HG03064 (cell line): ENCODE results near the gene TSHZ1.
A peak's percentile ranks its signal among the peaks of the same experiment; 100 is the strongest.

Experiments
- ATAC-seq: cut with Tn5 transposase; IDR thresholded peaks from one replicate; pipeline ENCODE4 v1.9.1; 2021; ENCODE audit warnings: low read depth; ENCODE audit not compliant: unreplicated experiment

The TSHZ1 gene

GRCh38 chr18:75267643-75268363 is 57.2 kb downstream of the TSHZ1 start:
- ATAC-seq: peak; percentile 92

GRCh38 chr18:75268364-75268646 is 57.7 kb downstream of the TSHZ1 start:
- no peak for ATAC-seq

DNA sequence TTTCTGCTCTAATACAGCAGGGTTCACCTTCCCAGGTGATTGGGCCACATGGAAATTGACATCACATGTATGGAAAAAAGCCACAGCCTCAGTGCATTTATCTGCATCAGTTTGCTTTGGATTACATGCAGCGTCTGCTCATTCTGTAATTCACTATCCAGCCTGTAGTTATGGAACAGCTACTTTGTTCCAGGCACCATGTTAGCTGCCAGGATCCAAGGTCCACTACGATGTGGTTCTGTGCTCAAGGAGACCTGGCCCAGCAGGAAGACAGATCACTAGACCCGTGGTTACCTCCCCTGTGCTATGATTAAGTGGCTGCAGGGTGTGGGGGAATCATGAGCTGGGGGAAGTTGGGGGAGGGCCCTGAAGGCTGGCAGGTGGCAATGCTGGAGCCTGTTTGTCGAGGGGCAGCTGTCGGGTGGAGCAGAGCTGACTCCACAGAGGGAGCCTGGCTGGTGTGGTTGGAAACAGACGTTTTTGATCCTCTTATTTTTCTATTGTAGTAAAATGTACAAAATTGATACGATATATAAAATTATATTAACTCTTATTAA is 58.6 kb downstream of the TSHZ1 start:
- no peak for ATAC-seq

DNA sequence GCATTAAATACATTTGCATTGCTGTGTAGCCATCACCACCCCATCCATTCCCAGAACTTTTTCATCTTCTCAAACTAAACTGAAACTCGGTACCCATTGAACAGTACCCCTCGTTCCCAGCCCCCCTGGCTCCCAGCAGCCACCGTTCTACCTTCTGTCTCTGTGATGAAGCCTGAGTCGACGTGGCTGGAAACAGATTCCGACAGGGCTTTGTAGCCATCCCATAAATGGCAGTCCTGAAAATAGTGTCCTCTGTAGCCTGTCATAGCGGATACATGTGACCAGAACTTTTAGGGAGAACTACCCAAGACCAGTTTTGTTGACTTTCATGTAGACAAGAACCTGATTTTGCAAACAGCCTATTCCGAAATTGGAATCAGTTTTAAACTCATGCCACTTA is 59.1 kb downstream of the TSHZ1 start:
- no peak for ATAC-seq

DNA sequence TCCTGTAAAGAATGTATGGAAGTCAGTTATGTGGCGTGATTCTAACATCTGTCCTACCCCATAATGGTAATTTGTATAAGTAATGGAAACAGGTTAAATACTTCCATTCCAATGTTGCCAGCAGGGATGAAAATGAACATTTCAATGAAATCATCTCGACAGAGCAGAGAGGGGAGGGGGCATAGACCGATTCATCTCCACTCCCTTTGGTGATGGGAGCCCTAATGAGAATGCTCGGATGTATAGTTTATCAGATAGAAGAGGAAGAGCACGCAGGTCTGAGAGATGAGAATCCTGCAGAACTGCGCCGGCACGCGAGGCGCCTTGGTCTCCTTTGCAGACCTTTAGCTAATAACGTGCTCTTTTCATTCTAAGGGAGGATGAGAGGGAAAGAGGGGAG is 61.4 kb downstream of the TSHZ1 start:
- ATAC-seq: no peak

DNA sequence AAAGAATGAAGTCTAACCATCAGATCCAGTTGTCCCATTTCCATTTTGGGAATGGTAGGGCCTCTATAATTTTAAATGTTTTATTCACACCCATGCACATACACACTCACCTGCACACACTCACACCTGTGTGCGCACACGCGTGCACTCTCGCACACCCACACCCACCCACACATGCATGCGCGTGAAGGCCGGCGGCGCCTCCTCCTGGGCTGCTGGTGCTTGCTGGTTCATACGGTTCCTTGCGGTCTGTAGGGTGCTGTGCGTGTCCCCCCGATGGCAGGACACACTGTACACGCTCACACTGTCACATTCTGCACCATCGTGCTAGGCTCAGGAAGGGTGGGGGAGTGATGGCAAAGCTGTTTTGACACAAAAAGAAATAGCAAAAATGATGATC is 63.2 kb downstream of the TSHZ1 start:
- ATAC-seq: no peak

DNA sequence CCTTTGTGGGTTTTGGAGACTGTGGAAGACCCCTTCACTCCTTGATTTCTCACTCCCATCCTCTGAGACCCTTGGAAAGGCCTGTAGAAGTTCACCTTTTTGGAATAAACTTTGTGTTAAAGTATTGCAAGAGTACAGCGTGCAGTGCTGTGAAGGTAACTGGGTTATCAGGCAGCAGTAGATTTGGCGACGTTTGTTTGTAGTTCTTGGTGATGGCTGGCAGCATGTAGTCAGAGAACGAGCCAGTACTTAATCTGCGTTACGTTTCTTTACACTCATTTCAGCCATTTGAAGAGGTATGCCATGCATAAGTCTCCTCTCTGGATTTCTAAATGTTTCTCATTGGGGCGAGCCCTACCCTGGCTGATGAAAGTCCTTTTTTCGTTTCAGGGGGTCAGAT is 64.6 kb downstream of the TSHZ1 start:
- ATAC-seq: no peak

DNA sequence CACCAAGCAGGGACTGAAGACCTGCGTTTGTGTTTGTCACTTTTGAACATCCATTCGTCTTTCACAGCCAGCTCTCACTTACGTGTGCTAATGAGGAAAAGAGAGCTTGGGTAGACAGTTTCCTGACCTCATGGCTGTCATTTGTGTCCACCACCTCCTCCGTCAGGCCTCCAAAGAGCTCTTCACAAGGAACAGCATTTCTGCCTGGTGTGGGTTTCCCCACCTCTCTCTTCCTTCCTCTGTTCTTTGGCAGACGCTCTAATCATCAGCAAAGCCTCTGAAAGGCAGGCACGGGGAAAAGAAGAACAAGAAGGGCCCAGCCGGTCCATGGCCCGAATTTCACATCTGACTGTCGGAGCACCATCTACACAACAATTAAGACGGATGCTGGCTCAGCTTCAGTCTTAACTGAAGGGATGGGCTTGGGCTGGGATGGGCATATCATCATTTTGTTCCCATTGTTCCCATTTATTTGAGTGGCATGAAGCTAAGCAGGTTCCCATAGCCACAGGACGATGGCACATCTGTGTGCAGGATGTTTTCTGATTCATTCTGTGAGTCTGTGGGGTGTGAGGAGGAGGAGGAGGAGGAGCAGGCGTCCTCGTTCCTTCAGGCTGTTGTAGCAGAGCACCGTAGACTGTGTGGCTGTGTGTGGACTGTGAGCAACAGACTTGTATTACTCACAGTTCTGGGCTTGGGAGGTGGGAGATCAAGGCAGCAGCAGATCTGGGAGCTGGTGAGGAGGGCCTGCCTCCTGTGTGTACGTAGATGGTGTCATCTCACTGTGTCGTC is 66.4 kb downstream of the TSHZ1 start:
- ATAC-seq: no peak

- ATAC-seq: no peak
These were observed 67.0 kb downstream of the TSHZ1 start for GRCh38 chr18:75277610-75277928.

- ATAC-seq: no peak
These were observed 68.8 kb downstream of the TSHZ1 start for GRCh38 chr18:75279381-75279780.

- ATAC-seq: no peak
These were observed 70.1 kb downstream of the TSHZ1 start for GRCh38 chr18:75280427-75281280.

- ATAC-seq: no peak
These were observed 72.1 kb downstream of the TSHZ1 start for GRCh38 chr18:75282746-75283145.

DNA sequence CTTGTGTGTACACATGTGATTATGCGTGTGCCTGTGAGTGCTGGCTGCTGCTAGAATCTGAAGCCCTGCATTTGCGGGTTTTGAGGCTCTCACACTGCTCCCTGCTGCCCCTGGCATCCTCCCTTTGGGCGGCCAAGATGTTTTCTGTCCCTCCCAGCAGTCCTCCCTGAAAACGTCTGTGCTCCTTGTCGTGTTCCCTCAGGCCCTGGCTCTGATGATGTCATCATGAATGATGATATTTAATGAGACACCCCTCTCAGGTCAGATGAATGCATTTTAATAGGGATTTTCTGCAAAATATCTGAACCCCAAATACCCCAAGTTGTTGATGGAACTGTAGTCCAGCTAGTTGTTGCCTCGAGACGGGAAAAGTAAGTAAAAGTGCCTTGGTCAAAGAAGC is 73.1 kb downstream of the TSHZ1 start:
- no peak for ATAC-seq

- ATAC-seq: no peak
These were observed 74.0 kb downstream of the TSHZ1 start for GRCh38 chr18:75284566-75284965.

DNA sequence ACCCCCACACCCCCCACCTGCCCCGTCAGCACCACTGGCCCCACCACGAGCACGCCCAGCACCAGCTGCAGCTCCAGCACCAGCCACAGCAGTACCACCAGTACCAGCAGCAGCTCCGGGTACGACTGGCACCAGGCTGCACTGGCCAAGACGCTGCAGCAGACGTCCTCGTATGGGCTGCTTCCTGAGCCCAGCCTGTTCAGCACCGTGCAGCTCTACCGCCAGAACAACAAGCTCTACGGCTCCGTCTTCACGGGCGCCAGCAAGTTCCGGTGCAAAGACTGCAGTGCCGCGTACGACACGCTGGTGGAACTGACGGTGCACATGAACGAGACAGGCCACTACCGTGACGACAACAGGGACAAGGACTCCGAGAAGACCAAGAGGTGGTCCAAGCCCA is 75.3 kb downstream of the TSHZ1 start:
- no peak for ATAC-seq

DNA sequence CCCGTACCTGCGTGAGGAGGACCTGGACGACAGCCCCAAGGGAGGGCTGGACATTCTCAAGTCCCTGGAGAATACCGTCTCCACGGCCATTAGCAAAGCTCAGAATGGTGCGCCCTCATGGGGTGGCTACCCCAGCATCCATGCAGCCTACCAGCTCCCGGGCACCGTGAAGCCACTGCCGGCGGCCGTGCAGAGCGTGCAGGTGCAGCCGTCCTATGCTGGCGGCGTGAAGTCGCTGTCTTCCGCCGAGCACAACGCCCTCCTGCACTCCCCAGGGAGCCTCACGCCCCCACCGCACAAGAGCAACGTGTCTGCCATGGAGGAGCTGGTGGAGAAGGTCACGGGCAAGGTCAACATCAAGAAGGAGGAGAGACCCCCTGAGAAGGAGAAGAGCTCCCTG is 76.4 kb downstream of the TSHZ1 start:
- no peak for ATAC-seq

GRCh38 chr18:75287700-75288099 is 77.1 kb downstream of the TSHZ1 start:
- ATAC-seq: no peak

GRCh38 chr18:75289761-75290160 is 79.2 kb downstream of the TSHZ1 start:
- no peak for ATAC-seq

- no peak for ATAC-seq
These were observed 80.3 kb downstream of the TSHZ1 start for GRCh38 chr18:75290737-75291358.

- no peak for ATAC-seq
These were observed 80.9 kb downstream of the TSHZ1 start for GRCh38 chr18:75291460-75291859.

- no peak for ATAC-seq
These were observed 83.0 kb downstream of the TSHZ1 start for GRCh38 chr18:75293591-75293990.
